ENCODE results near the gene SCN2A. TPM values are rescaled to one million over a fixed set of nuclear protein-coding genes. Genes with fewer than 3 reads are reported as not detected.
A peak's percentile ranks its signal among the peaks of the same experiment; 100 is the strongest.

Gene SCN2A
- total and polyA plus RNA-seq, 10 of the 15 experiments (the other 5 are each of a cell fraction or from before 2014, with no cell fraction given) = 0.01 TPM; not detected in 8

GRCh38 chr2:165436559-165436958 is 197.3 kb downstream of the SCN2A start (continued):
- TF ChIP-seq, protein P1, sequence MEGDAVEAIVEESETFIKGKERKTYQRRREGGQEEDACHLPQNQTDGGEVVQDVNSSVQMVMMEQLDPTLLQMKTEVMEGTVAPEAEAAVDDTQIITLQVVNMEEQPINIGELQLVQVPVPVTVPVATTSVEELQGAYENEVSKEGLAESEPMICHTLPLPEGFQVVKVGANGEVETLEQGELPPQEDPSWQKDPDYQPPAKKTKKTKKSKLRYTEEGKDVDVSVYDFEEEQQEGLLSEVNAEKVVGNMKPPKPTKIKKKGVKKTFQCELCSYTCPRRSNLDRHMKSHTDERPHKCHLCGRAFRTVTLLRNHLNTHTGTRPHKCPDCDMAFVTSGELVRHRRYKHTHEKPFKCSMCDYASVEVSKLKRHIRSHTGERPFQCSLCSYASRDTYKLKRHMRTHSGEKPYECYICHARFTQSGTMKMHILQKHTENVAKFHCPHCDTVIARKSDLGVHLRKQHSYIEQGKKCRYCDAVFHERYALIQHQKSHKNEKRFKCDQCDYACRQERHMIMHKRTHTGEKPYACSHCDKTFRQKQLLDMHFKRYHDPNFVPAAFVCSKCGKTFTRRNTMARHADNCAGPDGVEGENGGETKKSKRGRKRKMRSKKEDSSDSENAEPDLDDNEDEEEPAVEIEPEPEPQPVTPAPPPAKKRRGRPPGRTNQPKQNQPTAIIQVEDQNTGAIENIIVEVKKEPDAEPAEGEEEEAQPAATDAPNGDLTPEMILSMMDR (IDR thresholded peaks at IDR 0.05 in 2 of 3, conservative IDR thresholded peaks at IDR 0.05 in 1 of 3; ENCODE audit: control insufficient read depth in 2 of 3, extremely low read depth in 1 of 3, insufficient read depth in 1 of 3, low read depth in 3 of 3, low read length in 3 of 3) = no peak
- no peak for TF ChIP-seq RBBP5 (conservative IDR thresholded peaks at IDR 0.05)
- TF ChIP-seq GATAD2B (conservative IDR thresholded peaks at IDR 0.05; ENCODE audit: low read depth) = peak; percentile 68; the same call in 1 of the 2 replicates
- peak; percentile 69 to 83; a peak in 1 of 4 replicates for TF ChIP-seq IKZF2 (IDR thresholded peaks at IDR 0.05)
- TF ChIP-seq DPF2 (IDR thresholded peaks at IDR 0.05) = peak; percentile 67
- TF ChIP-seq MEF2B (IDR thresholded peaks at IDR 0.05; ENCODE audit: partially characterized antibody, poor library complexity, severe bottlenecking) = peak; percentile 36
- TF ChIP-seq IKZF1 (conservative IDR thresholded peaks at IDR 0.05) = peak; percentile 71

GRCh38 chr2:165440367-165440766 is 201.2 kb downstream of the SCN2A start:
- TF ChIP-seq BMI1 (IDR thresholded peaks at IDR 0.05; ENCODE audit: borderline replicate concordance) (peak; percentile 85), TCF3 (IDR thresholded peaks at IDR 0.05; ENCODE audit: borderline replicate concordance, insufficient read depth, low read depth, low read length) (no peak)

More at GRCh38 chr2:165440367-165440766, 201.2 kb downstream of the SCN2A start:
- no peaks in the 10 kb centered on the region for H3K9me3 ChIP-seq (replicated peaks; ENCODE audit: control insufficient read depth, insufficient read depth, low read length)
- no peaks in the 10 kb centered on the region for H3K79me2 ChIP-seq (ENCODE audit: control insufficient read depth, insufficient read depth, low read length)
- CTCF ChIA-PET = interaction anchor here (0.7 to 2.0 kb wide), 6 partner anchors 9 to 251 kb away, joined by 3 to 12 read pairs (median 4); no protein-coding TSS in a partner anchor
- no peak for FAIRE-seq
- no peak overlapping the region for H3K27ac ChIP-seq (ENCODE audit: control insufficient read depth, insufficient read depth)
- no peaks in the 10 kb centered on the region for H3K36me3 ChIP-seq (ENCODE audit: control insufficient read depth in 2 of 2, insufficient read depth in 2 of 2, low read length in 1 of 2)
- RAD21 ChIA-PET (ENCODE audit: unreplicated experiment) = interaction anchor here (1.0 to 1.6 kb wide), 4 partner anchors 32 to 168 kb away, joined by 3 to 5 read pairs (median 3); no protein-coding TSS in a partner anchor
- POLR2A ChIA-PET = interaction anchor here (1.4 kb wide), 1 partner anchor 10 kb away, joined by 4 read pairs; no protein-coding TSS in a partner anchor
- no peak overlapping the region for H3K4me2 ChIP-seq (ENCODE audit: control insufficient read depth, insufficient read depth)
- H4K20me1 ChIP-seq (ENCODE audit: control insufficient read depth, insufficient read depth) = no peaks in the 10 kb centered on the region
- no peak for DNase-seq (ENCODE audit: low read depth, low spot score)
- in situ Hi-C loops (cut with MboI) = no loop called here
- no peak overlapping the region for H3K9ac ChIP-seq (ENCODE audit: control insufficient read depth, insufficient read depth, low read length)
- no peak overlapping the region for H2AFZ ChIP-seq (ENCODE audit: control insufficient read depth, low read depth, low read length)
- no peak for ATAC-seq
- SMC1A ChIA-PET (ENCODE audit: uncharacterized antibody, unreplicated experiment) = interaction anchor here (0.7 to 10.1 kb wide), 11 partner anchors 9 to 256 kb away, joined by 3 to 107 read pairs (median 4); no protein-coding TSS in a partner anchor
- intact Hi-C loops (cut with micrococcal nuclease; ENCODE audit: unreplicated experiment) = no loop called here
- no peaks in the 10 kb centered on the region for H3K4me1 ChIP-seq (ENCODE audit: control insufficient read depth, insufficient read depth, low read length)
- WGBS (ENCODE audit: insufficient coverage, insufficient replicate concordance, low lambda C conversion rate, missing lambda C conversion rate) = 0% methylated on average over 1 of the region's 1 CpG
- H3K4me3 ChIP-seq = no peak overlapping the region
- BruUV-seq (replicated peaks) = no TSS peak
- no peaks in the 10 kb centered on the region for H3K27me3 ChIP-seq (replicated peaks in 1 of 2; ENCODE audit: control insufficient read depth in 2 of 2, insufficient read depth in 2 of 2, low read length in 1 of 2)

Other genes starting within 250 kb of the SCN2A start
- gene SCN3A, start 35.4 kb upstream of the SCN2A start, total RNA-seq (2014; rRNA removed) = 0.06 and 0.11 TPM in 2 replicates
- gene SCN3A, start 35.4 kb upstream of the SCN2A start, total RNA-seq (2014; rRNA removed; fragmentation: Illumina TruSeq; extraction: Trizol) = 0.04 and 0.14 TPM in 2 replicates
- 0.05 and 0.21 TPM in 2 replicates for gene SCN3A, start 35.4 kb upstream of the SCN2A start, total RNA-seq (2021)
- gene SCN3A, start 35.4 kb upstream of the SCN2A start, polyA plus RNA-seq (2011; rRNA removed) = 0.34 and 0.62 TPM in 2 replicates
- gene SCN3A, start 35.4 kb upstream of the SCN2A start, polyA plus RNA-seq (2014; fragmentation: Illumina TruSeq; extraction: Trizol) = 0.03 and 0.06 TPM in 2 replicates
- under 1 TPM in 1 of 2 experiments, not detected in 1; 0.09 TPM for gene SCN3A, start 35.4 kb upstream of the SCN2A start, polyA plus RNA-seq (2014; fragmentation: Nextera tagmentation; extraction: Ambion mirVana)
- 0.05 TPM in 2 replicates for gene SCN3A, start 35.4 kb upstream of the SCN2A start, polyA plus RNA-seq (2014; rRNA removed)
- gene SCN3A, start 35.4 kb upstream of the SCN2A start, polyA plus RNA-seq (2016; fragmentation: Nextera tagmentation; extraction: Ambion mirVana) = not detected
- 0.05 and 0.06 TPM in 2 replicates for gene CSRNP3, start 230.3 kb downstream of the SCN2A start, total RNA-seq (2014; rRNA removed)
- gene CSRNP3, start 230.3 kb downstream of the SCN2A start, total RNA-seq (2014; rRNA removed; fragmentation: Illumina TruSeq; extraction: Trizol) = 0.09 and 0.18 TPM in 2 replicates
- gene CSRNP3, start 230.3 kb downstream of the SCN2A start, total RNA-seq (2021) = 0.21 and 0.36 TPM in 2 replicates
- 5.2 and 8.7 TPM in 2 replicates for gene CSRNP3, start 230.3 kb downstream of the SCN2A start, polyA plus RNA-seq (2011; rRNA removed)
- 0.04 and 0.13 TPM in 2 replicates for gene CSRNP3, start 230.3 kb downstream of the SCN2A start, polyA plus RNA-seq (2014; fragmentation: Illumina TruSeq; extraction: Trizol)
- gene CSRNP3, start 230.3 kb downstream of the SCN2A start, polyA plus RNA-seq (2014; fragmentation: Nextera tagmentation; extraction: Ambion mirVana) = under 1 TPM in 1 of 2 experiments, not detected in 1; 0.11 TPM
- gene CSRNP3, start 230.3 kb downstream of the SCN2A start, polyA plus RNA-seq (2014; rRNA removed) = 0.04 and 0.16 TPM in 2 replicates
- gene CSRNP3, start 230.3 kb downstream of the SCN2A start, polyA plus RNA-seq (2016; fragmentation: Nextera tagmentation; extraction: Ambion mirVana) = under 1 TPM; 0.03 to 0.12 TPM